ENCODE measurements around the gene CHAC1. TPM values are rescaled to one million over a fixed set of nuclear protein-coding genes. Genes with fewer than 3 reads are reported as not detected.

CHAC1 gene
- total RNA-seq, 2 experiments from 2014 or later = 40.4 to 55.6 TPM

DNA sequence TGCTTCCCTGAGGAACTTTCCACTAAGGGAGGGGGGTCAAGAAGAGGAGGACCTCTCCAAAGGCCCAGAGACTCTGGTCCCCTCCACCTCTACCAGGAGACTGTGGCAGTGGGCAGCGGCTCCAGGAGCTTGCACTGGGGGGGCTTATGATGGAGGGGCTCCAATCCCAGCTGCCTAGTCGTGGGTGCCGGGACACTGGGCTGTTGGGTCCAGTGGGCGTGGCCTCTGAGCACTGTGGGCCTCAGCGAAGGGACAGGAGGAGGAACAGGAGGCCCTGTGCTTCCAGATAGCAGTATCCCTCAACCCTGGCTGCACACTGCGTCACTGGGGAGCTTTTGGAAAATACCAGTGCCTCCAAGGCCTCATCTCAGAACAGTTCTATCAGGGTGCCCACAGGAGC lies 37.6 kb upstream of the CHAC1 start:
- no peak for DNase-seq (ENCODE audit: low spot score)
- intact Hi-C loops (cut with micrococcal nuclease; ENCODE audit: unreplicated experiment) = no loop called here
- H3K36me3 ChIP-seq (ENCODE audit: insufficient read depth, low read length) = no peaks in the 10 kb centered on the region
- peaks cover 6% of the 10 kb centered on the region for H3K4me1 ChIP-seq (ENCODE audit: insufficient read depth, low read length, poor library complexity, severe bottlenecking)
- POLR2A ChIA-PET = interaction anchor here (0.6 to 0.8 kb wide), 2 partner anchors 8 to 36 kb away, joined by 3 to 4 read pairs; no protein-coding TSS in a partner anchor
- H3K4me3 ChIP-seq (ENCODE audit: low read depth, low read length, poor library complexity, severe bottlenecking) = no peak overlapping the region
- no peaks in the 10 kb centered on the region for H4K20me1 ChIP-seq (ENCODE audit: insufficient read depth, low read length)
- TF ChIP-seq, protein P1, sequence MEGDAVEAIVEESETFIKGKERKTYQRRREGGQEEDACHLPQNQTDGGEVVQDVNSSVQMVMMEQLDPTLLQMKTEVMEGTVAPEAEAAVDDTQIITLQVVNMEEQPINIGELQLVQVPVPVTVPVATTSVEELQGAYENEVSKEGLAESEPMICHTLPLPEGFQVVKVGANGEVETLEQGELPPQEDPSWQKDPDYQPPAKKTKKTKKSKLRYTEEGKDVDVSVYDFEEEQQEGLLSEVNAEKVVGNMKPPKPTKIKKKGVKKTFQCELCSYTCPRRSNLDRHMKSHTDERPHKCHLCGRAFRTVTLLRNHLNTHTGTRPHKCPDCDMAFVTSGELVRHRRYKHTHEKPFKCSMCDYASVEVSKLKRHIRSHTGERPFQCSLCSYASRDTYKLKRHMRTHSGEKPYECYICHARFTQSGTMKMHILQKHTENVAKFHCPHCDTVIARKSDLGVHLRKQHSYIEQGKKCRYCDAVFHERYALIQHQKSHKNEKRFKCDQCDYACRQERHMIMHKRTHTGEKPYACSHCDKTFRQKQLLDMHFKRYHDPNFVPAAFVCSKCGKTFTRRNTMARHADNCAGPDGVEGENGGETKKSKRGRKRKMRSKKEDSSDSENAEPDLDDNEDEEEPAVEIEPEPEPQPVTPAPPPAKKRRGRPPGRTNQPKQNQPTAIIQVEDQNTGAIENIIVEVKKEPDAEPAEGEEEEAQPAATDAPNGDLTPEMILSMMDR (conservative IDR thresholded peaks at IDR 0.05; ENCODE audit: low read length) = no peak
- no peak for TF ChIP-seq EZH2phosphoT487 (IDR thresholded peaks at IDR 0.05; ENCODE audit: borderline replicate concordance, low read depth, low read length)
- H2AFZ ChIP-seq (ENCODE audit: low read length) = no peak overlapping the region
- no peaks in the 10 kb centered on the region for H3K79me2 ChIP-seq (ENCODE audit: insufficient read depth, low read depth, low read length)
- CTCF ChIA-PET (ENCODE audit: unreplicated experiment) = no interaction called here
- H3K9me3 ChIP-seq (ENCODE audit: low read length) = no peaks in the 10 kb centered on the region
- H3K9me2 ChIP-seq (ENCODE audit: insufficient read depth, low read length) = no peaks in the 10 kb centered on the region
- no peak overlapping the region for H3K4me2 ChIP-seq (ENCODE audit: low read length)
- BruUV-seq (replicated peaks) = no TSS peak
- no peak overlapping the region for H3K27ac ChIP-seq (ENCODE audit: low read depth, low read length, poor library complexity, severe bottlenecking)

DNA sequence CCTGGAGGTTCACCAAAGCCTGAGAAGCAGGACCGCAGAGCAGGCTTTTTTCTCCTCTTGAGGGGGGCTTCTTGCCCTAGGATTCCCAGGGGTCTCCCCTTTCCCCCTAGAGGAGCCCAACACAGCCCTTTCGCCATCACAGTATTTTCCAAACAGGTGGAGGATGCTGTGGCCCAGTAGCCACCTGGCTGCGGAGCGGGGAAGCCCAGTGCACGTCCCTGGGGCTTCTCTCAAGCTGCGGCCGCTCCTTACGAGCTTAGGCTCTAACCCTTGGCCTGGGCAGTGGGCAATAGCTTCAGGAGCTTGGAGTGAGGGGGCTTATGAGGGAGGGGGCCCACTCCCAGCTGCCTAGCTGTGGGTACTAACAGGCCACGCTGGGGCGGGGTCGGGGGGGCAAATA lies 35.7 kb upstream of the CHAC1 start:
- POLR2A ChIA-PET = interaction anchor here (0.5 to 1.1 kb wide), 2 partner anchors 10 to 149 kb away, joined by 4 to 5 read pairs; no protein-coding TSS in a partner anchor
- BruUV-seq (replicated peaks) = no TSS peak

DNA sequence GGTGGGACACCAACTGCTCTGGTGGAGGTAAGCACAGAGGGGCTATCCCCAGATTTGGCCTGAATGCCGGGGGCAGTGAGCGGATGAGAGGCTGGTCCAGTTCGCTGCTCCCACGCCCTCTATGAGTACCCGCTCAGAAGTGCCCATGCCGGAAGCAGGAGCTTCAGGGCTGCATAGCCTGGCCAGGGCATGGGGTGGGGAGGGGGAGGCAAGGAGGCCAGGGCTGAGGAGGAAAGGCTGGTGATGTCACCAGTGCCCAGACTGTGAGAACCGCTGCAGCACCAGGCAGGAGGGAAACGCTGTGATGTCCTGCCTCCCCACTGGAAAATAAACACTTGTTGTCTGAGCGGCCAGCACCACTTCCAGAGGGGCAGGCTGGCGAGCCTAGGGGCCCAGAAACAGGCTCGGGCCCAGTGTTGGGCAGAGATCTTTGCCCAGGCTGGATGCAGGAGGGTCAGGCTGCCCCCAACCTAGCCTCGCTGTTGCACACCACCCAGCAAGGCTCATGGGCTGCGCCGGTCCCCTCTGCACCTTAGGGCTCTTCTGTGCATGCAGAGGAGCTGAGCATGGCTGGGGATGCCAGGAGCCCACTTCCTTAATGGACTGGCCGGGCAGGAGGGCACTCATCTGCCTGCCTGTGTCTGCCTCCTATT lies 35.0 kb upstream of the CHAC1 start:
- Histone ChIP-seq H3K79me2 (ENCODE audit: insufficient read depth, low read depth, low read length) (no peaks in the 10 kb centered on the region), H3K9me2 (ENCODE audit: insufficient read depth, low read length) (no peaks in the 10 kb centered on the region), H3K27ac (ENCODE audit: low read depth, low read length, poor library complexity, severe bottlenecking) (no peak overlapping the region), H2AFZ (ENCODE audit: low read length) (no peak overlapping the region), H4K20me1 (ENCODE audit: insufficient read depth, low read length) (no peaks in the 10 kb centered on the region), H3K9me3 (ENCODE audit: low read length) (no peaks in the 10 kb centered on the region), H3K4me2 (ENCODE audit: low read length) (no peak overlapping the region), H3K4me3 (ENCODE audit: low read depth, low read length, poor library complexity, severe bottlenecking) (no peak overlapping the region), H3K4me1 (ENCODE audit: insufficient read depth, low read length, poor library complexity, severe bottlenecking) (no peaks in the 10 kb centered on the region), H3K36me3 (ENCODE audit: insufficient read depth, low read length) (no peaks in the 10 kb centered on the region)
- DNase-seq (ENCODE audit: low spot score) = no peak
- TF ChIP-seq, protein P1 (conservative IDR thresholded peaks at IDR 0.05; ENCODE audit: low read length) = no peak
- TF ChIP-seq EZH2phosphoT487 (IDR thresholded peaks at IDR 0.05; ENCODE audit: borderline replicate concordance, low read depth, low read length) = no peak
- POLR2A ChIA-PET = no interaction called here
- intact Hi-C loops (cut with micrococcal nuclease; ENCODE audit: unreplicated experiment) = no loop called here
- BruUV-seq (replicated peaks) = no TSS peak
- CTCF ChIA-PET (ENCODE audit: unreplicated experiment) = no interaction called here

More for the DNA sequence above, 35.7 kb upstream of the CHAC1 start:
- no peaks in the 10 kb centered on the region for H4K20me1 ChIP-seq (ENCODE audit: insufficient read depth, low read length)
- no peak overlapping the region for H2AFZ ChIP-seq (ENCODE audit: low read length)
- H3K36me3 ChIP-seq (ENCODE audit: insufficient read depth, low read length) = no peaks in the 10 kb centered on the region
- H3K4me2 ChIP-seq (ENCODE audit: low read length) = no peak overlapping the region
- H3K79me2 ChIP-seq (ENCODE audit: insufficient read depth, low read depth, low read length) = no peaks in the 10 kb centered on the region
- TF ChIP-seq EZH2phosphoT487 (IDR thresholded peaks at IDR 0.05; ENCODE audit: borderline replicate concordance, low read depth, low read length) = no peak
- TF ChIP-seq, protein P1 (conservative IDR thresholded peaks at IDR 0.05; ENCODE audit: low read length) = no peak
- no peak overlapping the region for H3K4me3 ChIP-seq (ENCODE audit: low read depth, low read length, poor library complexity, severe bottlenecking)
- intact Hi-C loops (cut with micrococcal nuclease; ENCODE audit: unreplicated experiment) = no loop called here
- CTCF ChIA-PET (ENCODE audit: unreplicated experiment) = no interaction called here
- no peaks in the 10 kb centered on the region for H3K4me1 ChIP-seq (ENCODE audit: insufficient read depth, low read length, poor library complexity, severe bottlenecking)
- no peaks in the 10 kb centered on the region for H3K9me3 ChIP-seq (ENCODE audit: low read length)
- DNase-seq (ENCODE audit: low spot score) = no peak
- H3K9me2 ChIP-seq (ENCODE audit: insufficient read depth, low read length) = no peaks in the 10 kb centered on the region
- no peak overlapping the region for H3K27ac ChIP-seq (ENCODE audit: low read depth, low read length, poor library complexity, severe bottlenecking)

Data from OCI-LY7 (cell line).